Mucosa of descending colon (tissue), 3 donors: ENCODE data around the gene PAQR4. TPM values are rescaled to one million over a fixed set of nuclear protein-coding genes. Genes with fewer than 3 reads are reported as not detected.

ENCODE experiments used
- ATAC-seq: fragments of 200-7000 bp; cut with Tn5 transposase; one replicate; pipeline ENCODE4 v1.9.1; 2020; ENCODE audit warnings: mild to moderate bottlenecking, moderate library complexity
- DNase-seq, 3 donors: peaks; one replicate each; pipeline ENCODE4 v3.0.0-alpha.2; 2020
- H3K36me3 ChIP-seq: fragments of 200-600 bp; one replicate; pipeline ENCODE4 v1.8.0; 2021; ENCODE audit warnings: low read depth, mild to moderate bottlenecking
- H3K4me1 ChIP-seq: fragments of 200-600 bp; one replicate; pipeline ENCODE4 v1.8.0; 2021; ENCODE audit warnings: low read depth, mild to moderate bottlenecking
- H3K4me3 ChIP-seq: fragments of 200-600 bp; one replicate; pipeline ENCODE4 v1.8.0; 2021; ENCODE audit warnings: mild to moderate bottlenecking
- H3K9me3 ChIP-seq: fragments of 200-600 bp; one replicate; pipeline ENCODE4 v1.8.0; 2021; ENCODE audit warnings: mild to moderate bottlenecking
- intact Hi-C, 2 donors: fragments of 100-400 bp; cut with DNase I in 1 of 2; cut with micrococcal nuclease in 1 of 2; formaldehyde crosslinking; loops; one replicate each; pipeline versions ENCODE4 v1.11.0 to v1.11.1; 2022; cut with DNase I, micrococcal nuclease
- total RNA-seq, 3 donors: library from RNA; stranded (reverse); fragmentation: NEBNext Ultra II Directional in 2 of 3; extraction: Animal tissue kit (Norgen Biotek cat#: 25700) in 2 of 3; gene quantifications; one replicate each; pipeline versions ENCODE4 v1.2.1 to v1.2.4, GENCODE V29; 2021 to 2023
- TF ChIP-seq, protein P1 (sequence below): fragments of 200-600 bp; IDR thresholded peaks from one replicate; pipeline ENCODE4 v1.8.0; 2022; ENCODE audit warnings: antibody characterized with exemption, mild to moderate bottlenecking
- donor health status: DM: no; HTN: no; CAD: no; lungs with moderate emphysema.
- donor health status: DM: no; HTN: no; CAD: no.
- donor health status: DM: no; HTN: yes; CAD: no.

PAQR4 gene
- total RNA-seq, 3 donors from 2014 or later: 4.2 to 16.1 (median 8.0) TPM

- H3K36me3 ChIP-seq: no peaks in the 10 kb centered on the region
- TF ChIP-seq, protein P1, sequence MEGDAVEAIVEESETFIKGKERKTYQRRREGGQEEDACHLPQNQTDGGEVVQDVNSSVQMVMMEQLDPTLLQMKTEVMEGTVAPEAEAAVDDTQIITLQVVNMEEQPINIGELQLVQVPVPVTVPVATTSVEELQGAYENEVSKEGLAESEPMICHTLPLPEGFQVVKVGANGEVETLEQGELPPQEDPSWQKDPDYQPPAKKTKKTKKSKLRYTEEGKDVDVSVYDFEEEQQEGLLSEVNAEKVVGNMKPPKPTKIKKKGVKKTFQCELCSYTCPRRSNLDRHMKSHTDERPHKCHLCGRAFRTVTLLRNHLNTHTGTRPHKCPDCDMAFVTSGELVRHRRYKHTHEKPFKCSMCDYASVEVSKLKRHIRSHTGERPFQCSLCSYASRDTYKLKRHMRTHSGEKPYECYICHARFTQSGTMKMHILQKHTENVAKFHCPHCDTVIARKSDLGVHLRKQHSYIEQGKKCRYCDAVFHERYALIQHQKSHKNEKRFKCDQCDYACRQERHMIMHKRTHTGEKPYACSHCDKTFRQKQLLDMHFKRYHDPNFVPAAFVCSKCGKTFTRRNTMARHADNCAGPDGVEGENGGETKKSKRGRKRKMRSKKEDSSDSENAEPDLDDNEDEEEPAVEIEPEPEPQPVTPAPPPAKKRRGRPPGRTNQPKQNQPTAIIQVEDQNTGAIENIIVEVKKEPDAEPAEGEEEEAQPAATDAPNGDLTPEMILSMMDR: no peak
- ATAC-seq (peak; percentile 5), DNase-seq (peak; percentile 50 to 77 (median 70))
- H3K4me3 ChIP-seq: no peak overlapping the region
- intact Hi-C loops: no loop called here
- no peaks in the 10 kb centered on the region for H3K9me3 ChIP-seq
- peaks cover 41% of the 10 kb centered on the region for H3K4me1 ChIP-seq
Observed at GRCh38 chr16:2964475-2965336, 4.4 kb upstream of the PAQR4 start.

- TF ChIP-seq, protein P1: no peak
- H3K4me1 ChIP-seq: peaks cover 41% of the 10 kb centered on the region
- intact Hi-C loops: no loop called here
- H3K36me3 ChIP-seq: no peaks in the 10 kb centered on the region
- DNase-seq (no peak), ATAC-seq (no peak)
- no peak overlapping the region for H3K4me3 ChIP-seq
- H3K9me3 ChIP-seq: no peaks in the 10 kb centered on the region
Observed at GRCh38 chr16:2966043-2966807, 2.9 kb upstream of the PAQR4 start.

DNA sequence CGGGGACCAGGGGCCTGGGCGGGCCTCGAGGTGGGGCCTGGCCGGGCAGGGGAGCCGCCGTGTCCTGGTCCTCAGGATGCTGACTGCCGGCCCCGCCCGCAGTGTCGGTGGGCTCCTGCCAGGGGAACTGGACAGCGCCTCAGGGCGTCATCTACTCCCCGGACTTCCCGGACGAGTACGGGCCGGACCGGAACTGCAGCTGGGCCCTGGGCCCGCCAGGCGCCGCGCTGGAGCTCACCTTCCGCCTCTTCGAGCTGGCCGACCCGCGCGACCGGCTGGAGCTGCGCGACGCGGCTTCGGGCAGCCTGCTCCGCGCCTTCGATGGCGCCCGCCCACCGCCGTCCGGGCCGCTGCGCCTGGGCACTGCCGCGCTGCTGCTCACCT is 2.3 kb upstream of the PAQR4 start:
- H3K4me3 ChIP-seq: no peak overlapping the region
- peaks cover 41% of the 10 kb centered on the region for H3K4me1 ChIP-seq
- peak; percentile 0 for ATAC-seq

GRCh38 chr16:2967211-2967631 is 1.9 kb upstream of the PAQR4 start:
- ATAC-seq (no peak), DNase-seq (no peak)
- H3K9me3 ChIP-seq: no peaks in the 10 kb centered on the region
- intact Hi-C loops: no loop called here
- no peak overlapping the region for H3K4me3 ChIP-seq
- TF ChIP-seq, protein P1: no peak
- peaks cover 41% of the 10 kb centered on the region for H3K4me1 ChIP-seq
- no peaks in the 10 kb centered on the region for H3K36me3 ChIP-seq

More for the DNA sequence above, 2.3 kb upstream of the PAQR4 start:
- intact Hi-C loops: no loop called here
- H3K36me3 ChIP-seq: no peaks in the 10 kb centered on the region
- no peaks in the 10 kb centered on the region for H3K9me3 ChIP-seq
- DNase-seq: peak; percentile 48 to 73 (median 62)
- TF ChIP-seq, protein P1: no peak

GRCh38 chr16:2967721-2968161 is 1.4 kb upstream of the PAQR4 start:
- intact Hi-C loops: no loop called here
- TF ChIP-seq, protein P1: no peak
- H3K9me3 ChIP-seq: no peaks in the 10 kb centered on the region
- no peak for ATAC-seq
- H3K4me3 ChIP-seq: no peak overlapping the region
- DNase-seq: peak in 1 of 3 donors; percentile 62
- H3K36me3 ChIP-seq: no peaks in the 10 kb centered on the region
- peaks cover 41% of the 10 kb centered on the region for H3K4me1 ChIP-seq
